Omental fat pad (tissue), 4 donors: ENCODE results near the gene MLYCD. TPM values are rescaled to one million over a fixed set of nuclear protein-coding genes. Genes with fewer than 3 reads are reported as not detected.

Experiments used
- ATAC-seq: fragments of 150-250 bp; one replicate; pipeline ENCODE4 v1.9.1; 2016; ENCODE audit warnings: mild to moderate bottlenecking, moderate library complexity; ENCODE audit not compliant: low FRiP score
- DNase-seq: peaks from one replicate; pipeline ENCODE4 v3.0.0-alpha.2; 2019; ENCODE audit warnings: low spot score
- CTCF ChIP-seq, 3 donors: fragments of 450-650 bp; IDR thresholded peaks; one replicate each; pipeline ENCODE4 v1.5.1; 2016 to 2017; ENCODE audit warnings: antibody characterized with exemption in 3 of 3, mild to moderate bottlenecking in 3 of 3, moderate library complexity in 2 of 3
- total RNA-seq, 4 donors: library from RNA; depleted of rRNA; stranded (reverse); fragments of >200 nt; gene quantifications; one replicate each; pipeline ENCODE4 v1.1.0, GENCODE V29; 2016

Gene MLYCD
- total RNA-seq, 4 donors from 2014 or later = 8.4 to 17.8 (median 10.6) TPM

GRCh38 chr16:83960521-83961249 lies 61.8 kb downstream of the MLYCD start:
- no peak for ATAC-seq
- no peak for TF ChIP-seq CTCF (IDR thresholded peaks at IDR 0.05)
- no peak for DNase-seq

GRCh38 chr16:83961591-83961990 lies 62.7 kb downstream of the MLYCD start:
- TF ChIP-seq CTCF (IDR thresholded peaks at IDR 0.05) = no peak
- no peak for ATAC-seq
- no peak for DNase-seq

GRCh38 chr16:83963277-83964119 lies 64.6 kb downstream of the MLYCD start:
- ATAC-seq = no peak
- DNase-seq = no peak
- TF ChIP-seq CTCF (IDR thresholded peaks at IDR 0.05) = no peak

GRCh38 chr16:83964684-83965443 lies 65.9 kb downstream of the MLYCD start:
- ATAC-seq (no peak), DNase-seq (no peak)
- no peak for TF ChIP-seq CTCF (IDR thresholded peaks at IDR 0.05)

- ATAC-seq (no peak), DNase-seq (no peak)
- no peak for TF ChIP-seq CTCF (IDR thresholded peaks at IDR 0.05)
Observed at GRCh38 chr16:83965444-83966152, 66.7 kb downstream of the MLYCD start.

- ATAC-seq (no peak), DNase-seq (no peak)
- TF ChIP-seq CTCF (IDR thresholded peaks at IDR 0.05) = no peak
Observed at GRCh38 chr16:83966153-83966696, 67.3 kb downstream of the MLYCD start.
